HFF-Myc (cell line): Measurements from ENCODE around the gene RASL11A.

Experiments used
- DNase-seq: peaks from one replicate; pipeline ENCODE4 v3.0.0-alpha.2; 2011; ENCODE audit warnings: low read depth; ENCODE audit errors: extremely low read depth
- H3K4me3 ChIP-seq: replicated peaks from 2 replicates; pipeline ENCODE4 v1.5.1; 2011; ENCODE audit warnings: low read depth, mild to moderate bottlenecking, control low read depth, low read length
- TF ChIP-seq, protein P1 (sequence below): IDR thresholded peaks from 2 replicates; pipeline ENCODE4 v1.5.1; 2012; ENCODE audit warnings: mild to moderate bottlenecking, low read depth, low read length, control low read depth; ENCODE audit errors: missing control alignments

RASL11A gene

DNA sequence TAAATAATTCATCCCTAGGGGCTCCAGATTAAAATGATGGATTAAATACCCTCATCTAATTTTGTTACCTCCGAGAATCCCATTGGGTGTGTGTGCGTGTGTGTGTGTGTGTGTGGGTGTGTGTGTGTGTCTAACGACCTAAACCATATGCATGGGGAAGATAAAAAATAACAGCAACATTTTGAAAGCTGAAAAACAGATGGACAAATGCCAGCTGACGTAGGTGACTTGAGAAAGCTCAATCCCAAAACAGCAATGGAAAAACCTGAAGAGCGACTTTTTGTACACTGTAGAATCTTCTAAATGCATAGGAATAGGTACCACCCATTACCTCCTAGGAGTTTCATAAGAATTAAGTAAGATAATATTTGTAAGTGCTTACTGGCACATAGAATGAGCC is 27.9 kb upstream of the RASL11A start:
- no peak overlapping the region for H3K4me3 ChIP-seq
- TF ChIP-seq, protein P1, sequence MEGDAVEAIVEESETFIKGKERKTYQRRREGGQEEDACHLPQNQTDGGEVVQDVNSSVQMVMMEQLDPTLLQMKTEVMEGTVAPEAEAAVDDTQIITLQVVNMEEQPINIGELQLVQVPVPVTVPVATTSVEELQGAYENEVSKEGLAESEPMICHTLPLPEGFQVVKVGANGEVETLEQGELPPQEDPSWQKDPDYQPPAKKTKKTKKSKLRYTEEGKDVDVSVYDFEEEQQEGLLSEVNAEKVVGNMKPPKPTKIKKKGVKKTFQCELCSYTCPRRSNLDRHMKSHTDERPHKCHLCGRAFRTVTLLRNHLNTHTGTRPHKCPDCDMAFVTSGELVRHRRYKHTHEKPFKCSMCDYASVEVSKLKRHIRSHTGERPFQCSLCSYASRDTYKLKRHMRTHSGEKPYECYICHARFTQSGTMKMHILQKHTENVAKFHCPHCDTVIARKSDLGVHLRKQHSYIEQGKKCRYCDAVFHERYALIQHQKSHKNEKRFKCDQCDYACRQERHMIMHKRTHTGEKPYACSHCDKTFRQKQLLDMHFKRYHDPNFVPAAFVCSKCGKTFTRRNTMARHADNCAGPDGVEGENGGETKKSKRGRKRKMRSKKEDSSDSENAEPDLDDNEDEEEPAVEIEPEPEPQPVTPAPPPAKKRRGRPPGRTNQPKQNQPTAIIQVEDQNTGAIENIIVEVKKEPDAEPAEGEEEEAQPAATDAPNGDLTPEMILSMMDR = no peak
- DNase-seq = no peak

DNA sequence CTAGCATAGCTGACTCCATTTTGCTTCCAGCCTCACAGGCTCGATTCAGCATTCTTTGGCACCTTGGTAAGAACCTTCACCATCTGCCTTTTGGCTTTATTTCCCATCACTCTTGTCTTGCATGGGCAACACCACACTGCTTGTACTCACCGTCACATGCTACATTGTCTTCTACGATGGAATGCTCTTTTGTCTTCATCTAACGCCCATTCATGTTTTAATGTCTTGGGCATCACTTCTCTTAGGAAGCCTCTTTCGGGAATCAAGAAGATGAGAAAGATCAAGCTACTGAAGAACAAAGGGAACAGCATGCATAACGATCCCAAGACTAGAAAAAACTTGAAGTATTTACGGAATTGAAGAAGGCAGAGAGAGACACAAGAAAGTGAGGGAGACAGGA is 25.0 kb upstream of the RASL11A start:
- no peak overlapping the region for H3K4me3 ChIP-seq
- TF ChIP-seq, protein P1 = no peak
- DNase-seq = no peak

DNA sequence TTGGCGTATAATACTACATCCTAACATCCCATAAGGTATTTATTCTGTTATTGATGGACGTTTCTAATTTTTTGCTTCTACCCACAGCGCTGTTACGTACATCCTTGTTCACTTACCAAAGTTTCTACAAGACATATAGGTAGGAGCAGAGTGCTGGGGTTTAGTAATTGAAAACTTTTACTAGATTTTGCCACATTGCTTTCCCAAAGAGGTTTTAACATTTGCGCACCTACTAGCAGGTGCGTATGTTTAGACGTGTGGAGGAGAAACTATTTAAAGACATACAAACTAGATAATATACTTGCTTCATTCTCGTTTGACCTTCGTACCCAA is 19.8 kb upstream of the RASL11A start:
- TF ChIP-seq, protein P1 = no peak
- peak overlapping the region; percentile 99 for H3K4me3 ChIP-seq
- no peak for DNase-seq

DNA sequence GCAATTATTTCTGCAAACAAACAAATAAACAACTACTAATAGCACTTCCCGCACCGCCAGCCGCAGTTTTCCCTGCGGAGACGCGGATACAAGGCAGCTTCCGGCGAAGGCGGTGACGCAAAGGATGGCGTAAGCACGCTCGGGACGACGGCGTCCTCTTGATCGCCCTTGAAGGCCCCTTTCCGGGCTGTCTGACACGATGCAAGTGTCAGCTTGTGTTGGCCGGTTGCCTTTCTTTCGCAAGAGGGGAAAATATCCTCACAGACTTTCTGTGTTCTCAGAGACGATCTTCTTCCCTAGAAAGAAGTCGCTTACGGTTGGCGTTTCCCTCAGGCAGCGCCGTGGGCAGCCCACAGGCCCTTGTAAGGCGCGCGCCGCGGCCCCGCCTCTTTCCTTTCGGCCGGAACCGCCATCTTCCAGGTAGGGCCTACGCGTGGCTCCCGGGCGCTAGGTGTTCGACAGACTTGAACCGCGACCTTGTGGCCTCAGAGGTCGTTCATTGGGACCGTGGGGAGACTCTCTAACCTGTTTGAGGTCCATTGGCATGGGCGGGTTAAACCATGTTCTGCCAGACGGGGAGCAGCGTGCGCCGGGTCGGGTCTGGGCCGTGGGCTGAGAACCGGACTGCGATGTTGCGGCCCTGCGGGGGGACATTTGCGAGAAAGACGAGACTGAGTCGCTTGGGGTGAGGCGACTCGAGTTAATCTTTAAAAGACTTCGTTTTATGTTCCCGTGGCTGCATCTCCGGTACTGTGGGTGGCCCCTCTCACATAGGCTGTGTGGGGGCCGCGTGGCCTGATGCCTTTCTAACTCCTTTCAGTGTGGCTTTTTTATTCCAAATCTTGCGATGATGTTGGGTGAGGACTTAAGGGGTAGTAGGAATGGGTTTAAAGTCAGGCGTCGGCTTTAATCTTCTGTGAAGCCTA is 19.2 kb upstream of the RASL11A start, which contains the start of gene RPL21:
RPL21 (plus strand) TSS at position 393 of the 926 bp plus-strand sequence. CDS start 2,219 bp downstream, outside the sequence.
- H3K4me3 ChIP-seq = peak within 1 kb of the TSS; percentile 99
- TF ChIP-seq, protein P1 = no peak
- peak; percentile 91 for DNase-seq

DNA sequence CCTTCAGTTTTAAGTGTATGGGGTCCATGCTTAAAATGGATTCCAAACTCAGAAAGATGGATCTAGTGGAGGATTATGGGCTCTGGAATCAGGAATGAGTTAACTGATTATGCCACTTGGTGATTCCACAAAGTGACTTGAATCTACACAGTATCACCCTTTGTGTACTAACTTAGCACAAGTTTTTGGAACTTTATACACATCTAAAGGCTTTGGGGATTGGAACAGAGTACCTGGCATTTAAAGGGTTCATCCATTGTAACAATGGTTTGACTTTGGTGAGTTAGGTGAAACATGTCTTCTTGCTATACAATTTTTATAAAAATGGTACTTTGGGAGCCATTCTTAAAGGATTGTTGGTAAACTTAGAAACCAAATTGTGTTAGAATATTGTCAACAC is 18.2 kb upstream of the RASL11A start:
- TF ChIP-seq, protein P1 = no peak
- no peak for DNase-seq

DNA sequence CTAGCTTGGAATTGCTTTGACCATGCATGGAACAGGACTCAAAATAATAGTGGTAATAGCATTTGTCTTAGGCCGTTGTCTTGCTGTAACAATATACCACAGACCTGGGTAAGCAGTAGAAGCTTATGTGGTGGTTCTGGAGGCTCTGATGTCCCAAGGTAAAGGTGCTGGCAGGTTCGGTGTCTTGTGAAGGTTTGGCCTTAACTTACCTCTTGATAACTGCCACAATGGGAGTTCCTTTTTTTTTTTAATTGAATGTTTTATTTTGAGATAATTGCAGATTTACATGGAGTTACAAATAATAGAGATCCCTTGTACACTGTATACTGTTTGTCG is 13.4 kb upstream of the RASL11A start:
- TF ChIP-seq, protein P1 = no peak
- H3K4me3 ChIP-seq = no peak overlapping the region
- no peak for DNase-seq

More for the DNA sequence above, 18.2 kb upstream of the RASL11A start:
- H3K4me3 ChIP-seq = peak overlapping the region; percentile 99

DNA sequence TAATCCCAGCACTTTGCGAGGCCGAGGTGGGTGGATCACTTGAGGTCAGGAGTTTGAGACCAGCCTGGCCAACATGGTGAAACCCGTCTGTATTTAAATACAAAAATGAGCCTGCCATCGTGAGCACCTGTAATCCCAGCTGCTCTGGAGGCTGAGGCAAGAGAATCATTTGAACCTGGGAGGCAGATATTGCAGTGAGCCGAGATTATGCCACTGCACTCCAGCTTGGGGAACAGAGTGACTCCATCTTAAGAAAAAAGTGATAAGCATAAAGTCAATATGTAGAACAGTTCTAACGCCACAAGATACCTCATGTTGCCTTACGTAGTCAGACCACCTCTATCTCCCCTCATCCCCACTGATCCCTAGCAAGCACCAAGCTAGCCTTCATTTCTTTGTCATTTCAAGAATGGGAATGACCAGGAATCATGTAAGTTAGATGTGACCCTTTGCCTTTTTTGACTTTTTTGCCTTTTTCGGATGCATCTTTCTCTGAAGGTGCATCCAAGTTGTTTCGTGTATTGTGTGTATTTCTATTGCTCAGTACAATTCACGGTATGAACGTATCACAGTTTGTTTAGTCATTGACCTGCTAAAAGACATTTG is 12.9 kb upstream of the RASL11A start:
- H3K4me3 ChIP-seq = no peak overlapping the region
- DNase-seq = no peak
- TF ChIP-seq, protein P1 = no peak
